BE2C (cell line): ENCODE results near the gene MBTPS1.

Experiments
- DNase-seq: peaks from one replicate; pipeline ENCODE4 v3.0.0-alpha.2; 2020
- H3K27me3 ChIP-seq: fragments of 250-450 bp; sonication (Bioruptor Pico); 2 replicates; pipeline ENCODE4 v1.5.1; 2020; ENCODE audit warnings: mild to moderate bottlenecking
- H3K36me3 ChIP-seq: fragments of 250-450 bp; sonication (Bioruptor Pico); 2 replicates; pipeline ENCODE4 v1.5.1; 2020; ENCODE audit warnings: mild to moderate bottlenecking
- H3K4me1 ChIP-seq: fragments of 250-450 bp; sonication (Bioruptor Pico); 2 replicates; pipeline ENCODE4 v1.5.1; 2020
- H3K4me3 ChIP-seq: 2 replicates; pipeline ENCODE4 v1.5.1; 2011; ENCODE audit warnings: low read depth, low read length
- H3K9me3 ChIP-seq: fragments of 250-450 bp; sonication (Bioruptor Pico); 2 replicates; pipeline ENCODE4 v1.5.1; 2020
- TF ChIP-seq, protein P1 (sequence below): IDR thresholded peaks from 2 replicates; pipeline ENCODE4 v1.5.1; 2012; ENCODE audit warnings: mild to moderate bottlenecking, low read depth, low read length

Gene MBTPS1

DNA sequence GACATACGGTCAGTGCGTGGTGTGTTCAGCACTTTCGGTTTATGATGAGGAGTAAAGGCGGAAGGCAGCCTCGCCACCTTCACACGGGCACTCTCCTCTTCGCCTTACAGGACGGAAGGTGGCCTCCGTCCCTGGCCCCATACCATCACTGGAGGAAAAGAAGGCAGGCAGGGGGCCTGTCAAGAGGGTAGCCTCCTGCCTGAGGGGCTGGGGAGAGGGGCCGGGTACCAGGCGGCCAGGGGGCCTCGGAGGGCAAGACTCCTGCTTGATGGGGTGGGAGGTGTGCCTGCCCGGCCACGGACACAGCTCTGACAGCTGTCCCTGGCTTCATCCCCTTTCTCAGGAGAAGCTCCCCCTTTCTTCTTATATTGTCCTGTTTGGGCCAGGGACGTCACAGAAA is 58.5 kb downstream of the MBTPS1 start:
- Histone ChIP-seq H3K9me3 (no peaks in the 10 kb centered on the region), H3K4me1 (no peaks in the 10 kb centered on the region; the same call in 1 of the 2 replicates), H3K4me3 (no peak overlapping the region), H3K27me3 (no peaks in the 10 kb centered on the region), H3K36me3 (peaks cover 65% of the 10 kb centered on the region)
- no peak for DNase-seq
- TF ChIP-seq, protein P1, sequence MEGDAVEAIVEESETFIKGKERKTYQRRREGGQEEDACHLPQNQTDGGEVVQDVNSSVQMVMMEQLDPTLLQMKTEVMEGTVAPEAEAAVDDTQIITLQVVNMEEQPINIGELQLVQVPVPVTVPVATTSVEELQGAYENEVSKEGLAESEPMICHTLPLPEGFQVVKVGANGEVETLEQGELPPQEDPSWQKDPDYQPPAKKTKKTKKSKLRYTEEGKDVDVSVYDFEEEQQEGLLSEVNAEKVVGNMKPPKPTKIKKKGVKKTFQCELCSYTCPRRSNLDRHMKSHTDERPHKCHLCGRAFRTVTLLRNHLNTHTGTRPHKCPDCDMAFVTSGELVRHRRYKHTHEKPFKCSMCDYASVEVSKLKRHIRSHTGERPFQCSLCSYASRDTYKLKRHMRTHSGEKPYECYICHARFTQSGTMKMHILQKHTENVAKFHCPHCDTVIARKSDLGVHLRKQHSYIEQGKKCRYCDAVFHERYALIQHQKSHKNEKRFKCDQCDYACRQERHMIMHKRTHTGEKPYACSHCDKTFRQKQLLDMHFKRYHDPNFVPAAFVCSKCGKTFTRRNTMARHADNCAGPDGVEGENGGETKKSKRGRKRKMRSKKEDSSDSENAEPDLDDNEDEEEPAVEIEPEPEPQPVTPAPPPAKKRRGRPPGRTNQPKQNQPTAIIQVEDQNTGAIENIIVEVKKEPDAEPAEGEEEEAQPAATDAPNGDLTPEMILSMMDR = no peak

DNA sequence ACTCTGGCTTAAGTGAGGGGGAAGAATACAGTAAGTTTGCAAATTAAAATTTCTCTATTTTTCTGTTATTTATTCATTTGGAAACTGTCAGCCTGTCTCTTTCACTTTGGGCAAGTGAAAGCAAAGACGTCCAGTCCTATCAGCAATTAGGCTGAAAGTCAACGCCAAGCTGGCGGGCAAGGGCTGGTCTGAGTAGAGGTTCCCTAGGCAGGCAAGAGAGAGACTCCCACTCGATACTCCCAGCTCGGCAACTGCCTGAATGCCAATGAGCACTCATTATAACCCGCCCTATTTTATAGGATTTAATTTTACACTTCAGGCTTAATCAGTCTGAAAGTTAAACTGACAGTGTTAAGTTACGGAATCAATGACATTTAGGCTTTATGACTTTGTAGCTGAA is 59.8 kb downstream of the MBTPS1 start:
- H3K4me3 ChIP-seq = no peak overlapping the region
- H3K4me1 ChIP-seq = no peaks in the 10 kb centered on the region
- DNase-seq = no peak
- no peaks in the 10 kb centered on the region for H3K27me3 ChIP-seq
- H3K36me3 ChIP-seq = peaks cover 54% of the 10 kb centered on the region
- TF ChIP-seq, protein P1 = no peak
- no peaks in the 10 kb centered on the region for H3K9me3 ChIP-seq

DNA sequence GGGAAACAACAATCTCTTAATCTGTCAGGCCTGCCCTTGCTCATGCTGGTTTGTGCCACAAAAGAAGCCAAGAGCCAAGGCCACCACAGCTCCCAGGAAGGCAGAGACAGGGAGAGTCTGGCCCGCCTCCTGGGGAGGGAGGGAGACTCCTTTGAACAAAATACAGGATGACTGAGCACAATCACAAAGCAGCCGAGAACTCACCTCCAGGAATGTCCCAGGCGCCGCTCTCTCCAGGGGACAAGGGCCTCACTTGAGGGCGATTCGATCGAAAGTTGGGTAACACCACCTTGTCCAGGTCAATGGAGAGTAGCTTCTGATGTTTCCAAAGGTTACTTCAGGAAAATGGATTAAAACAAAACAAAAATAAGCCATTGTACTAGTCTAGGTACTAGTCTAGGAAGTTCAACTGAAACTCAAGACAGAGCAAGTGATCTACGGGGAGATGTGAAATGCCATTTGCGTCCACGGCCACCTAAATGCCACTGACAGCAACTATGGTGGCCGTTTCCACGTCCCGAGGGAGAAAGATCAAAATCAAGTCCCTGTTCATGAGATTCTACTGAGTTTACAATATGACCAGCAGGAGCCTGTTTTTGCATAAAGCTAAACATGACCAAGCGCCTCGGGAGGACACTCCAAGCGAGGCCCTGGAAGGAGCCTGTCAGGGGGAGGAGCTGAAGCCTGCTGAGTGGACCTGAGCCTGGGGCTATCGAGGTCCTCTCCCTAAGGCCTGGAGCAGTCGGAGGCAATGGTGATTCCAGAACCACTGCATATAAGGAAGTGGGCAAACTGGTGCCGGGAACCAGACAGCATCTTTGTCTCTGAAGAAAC is 60.7 kb downstream of the MBTPS1 start:
- H3K27me3 ChIP-seq = no peaks in the 10 kb centered on the region
- no peaks in the 10 kb centered on the region for H3K4me1 ChIP-seq
- DNase-seq = no peak
- no peaks in the 10 kb centered on the region for H3K9me3 ChIP-seq
- H3K4me3 ChIP-seq = no peak overlapping the region
- TF ChIP-seq, protein P1 = no peak
- H3K36me3 ChIP-seq = peaks cover 46% of the 10 kb centered on the region

DNA sequence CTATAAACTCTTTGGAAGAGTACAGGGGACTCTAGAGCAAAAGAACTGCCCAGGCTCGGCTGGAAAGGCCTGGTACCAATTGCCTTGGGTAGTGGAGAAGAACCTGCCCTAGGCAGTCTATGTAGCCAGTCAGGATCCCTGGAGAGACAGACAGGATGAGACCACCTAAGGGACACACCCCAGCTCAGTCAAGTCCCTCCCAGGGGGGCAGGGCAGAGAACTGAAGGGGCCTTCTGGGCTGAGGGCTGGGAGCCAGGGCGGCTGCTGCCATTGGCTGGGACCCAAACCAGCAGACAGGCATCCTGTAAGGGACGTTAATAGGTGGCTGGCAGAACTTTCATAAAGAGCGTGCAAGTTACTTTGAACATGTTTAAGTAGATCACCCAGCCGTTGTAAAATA is 61.4 kb downstream of the MBTPS1 start:
- no peak for DNase-seq
- Histone ChIP-seq H3K27me3 (no peaks in the 10 kb centered on the region), H3K36me3 (peaks cover 43% of the 10 kb centered on the region), H3K4me3 (no peak overlapping the region), H3K9me3 (no peaks in the 10 kb centered on the region), H3K4me1 (no peaks in the 10 kb centered on the region)
- TF ChIP-seq, protein P1 = no peak

DNA sequence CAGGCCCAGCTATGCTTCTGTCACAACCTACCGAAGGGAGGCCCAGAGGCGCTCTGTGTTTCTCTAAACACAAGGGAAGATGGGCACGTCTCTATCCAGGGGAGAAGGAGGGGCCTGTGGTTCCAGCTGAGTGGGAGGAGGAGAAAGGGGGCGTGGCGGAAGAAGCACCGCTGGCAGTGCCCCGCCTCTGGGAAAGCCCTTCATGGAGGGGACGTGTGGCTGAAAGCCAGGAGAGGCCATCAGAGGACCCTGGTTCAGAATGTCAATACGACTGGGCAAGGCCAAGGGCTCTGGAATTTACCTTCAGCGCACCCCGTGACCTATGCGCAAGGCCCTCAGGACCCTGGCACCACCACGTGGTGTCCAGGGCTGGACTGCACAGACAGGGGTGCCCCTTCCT is 61.8 kb downstream of the MBTPS1 start:
- no peak for DNase-seq
- TF ChIP-seq, protein P1 = no peak
- H3K9me3 ChIP-seq = no peaks in the 10 kb centered on the region
- no peaks in the 10 kb centered on the region for H3K4me1 ChIP-seq
- no peak overlapping the region for H3K4me3 ChIP-seq
- no peaks in the 10 kb centered on the region for H3K27me3 ChIP-seq
- peaks cover 43% of the 10 kb centered on the region for H3K36me3 ChIP-seq

DNA sequence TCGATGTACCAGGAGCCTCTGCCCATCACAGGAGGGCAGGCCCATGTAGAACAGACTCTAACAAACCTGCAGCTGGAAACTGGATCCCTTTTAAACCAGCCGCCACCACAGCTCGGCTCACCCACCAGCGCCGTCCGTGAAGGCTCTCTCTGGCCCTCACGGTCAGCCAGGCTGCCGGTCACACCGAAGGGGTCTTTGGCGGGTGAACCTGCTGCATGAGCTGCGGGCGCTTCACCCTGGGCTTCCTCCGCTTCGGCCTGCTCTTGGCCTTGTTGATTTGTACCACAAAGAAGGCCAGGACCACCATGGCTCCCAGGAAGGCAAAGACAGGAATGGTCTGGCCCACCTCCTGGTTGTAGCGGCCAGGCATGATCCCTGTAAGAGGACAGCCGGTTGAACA is 62.5 kb downstream of the MBTPS1 start:
- no peaks in the 10 kb centered on the region for H3K4me1 ChIP-seq
- no peak overlapping the region for H3K4me3 ChIP-seq
- peaks cover 40% of the 10 kb centered on the region for H3K36me3 ChIP-seq
- H3K9me3 ChIP-seq = no peaks in the 10 kb centered on the region
- TF ChIP-seq, protein P1 = no peak
- DNase-seq = no peak
- H3K27me3 ChIP-seq = no peaks in the 10 kb centered on the region
